GM21737 (cell line): Measurements from ENCODE around the gene OSBPL3.

Experiments used
- ATAC-seq: cut with Tn5 transposase; IDR thresholded peaks from one replicate; pipeline ENCODE4 v1.9.1; 2021; ENCODE audit warnings: mild to moderate bottlenecking, moderate library complexity; ENCODE audit not compliant: unreplicated experiment

Gene OSBPL3

DNA sequence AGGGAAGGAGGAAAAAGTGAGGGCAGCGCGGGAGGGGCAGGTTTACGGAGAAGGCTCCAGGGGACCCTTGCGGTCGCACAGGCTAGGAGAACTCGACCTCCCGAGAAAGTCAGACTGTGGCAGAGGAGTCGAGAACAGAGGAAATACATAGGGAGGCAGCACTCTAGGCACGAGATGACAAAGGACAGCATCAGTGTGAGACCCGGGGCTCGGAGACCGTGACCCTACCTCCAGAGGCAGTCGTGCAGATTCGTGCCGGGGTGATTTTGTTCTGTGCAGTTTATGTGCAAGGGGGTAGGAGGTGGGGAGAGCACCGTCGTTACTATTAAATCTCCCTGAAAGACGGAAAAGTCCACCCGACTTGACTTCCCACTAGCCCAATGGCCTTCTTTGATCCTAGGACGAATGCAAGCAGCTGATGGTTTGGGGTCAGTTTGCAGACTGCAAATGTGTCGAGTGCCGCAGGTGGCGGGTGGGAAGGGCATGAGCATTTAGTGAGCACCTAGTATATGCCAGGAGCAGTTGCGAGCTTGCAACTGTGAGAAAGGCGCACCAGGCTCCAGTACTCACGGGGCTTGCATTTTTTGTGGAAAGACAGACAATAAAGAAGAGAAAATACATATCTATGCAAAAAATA, 674 bp upstream of the OSBPL3 start:
- peak; percentile 3 for ATAC-seq

DNA sequence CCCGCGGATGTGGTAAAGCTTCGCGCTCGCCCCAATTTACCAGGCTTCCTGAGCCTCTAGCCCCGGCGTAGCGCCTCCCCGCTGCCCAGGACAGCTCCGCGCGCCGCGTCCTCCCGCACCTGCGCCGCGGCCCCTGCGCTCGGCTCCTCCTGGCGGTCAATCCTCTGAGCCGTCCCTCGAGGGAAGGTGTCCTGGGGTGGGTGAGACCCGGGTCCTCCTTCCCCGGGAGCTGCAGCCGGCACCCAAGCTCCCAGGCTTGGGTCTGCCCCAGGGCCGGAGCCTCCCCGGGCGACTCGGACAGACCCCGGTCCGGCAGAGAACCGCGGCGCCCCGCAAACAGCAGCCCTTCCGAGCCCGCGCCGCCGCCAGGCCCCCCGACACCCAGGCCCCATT, 512 bp downstream of the OSBPL3 start:
- peak; percentile 48 for ATAC-seq

DNA sequence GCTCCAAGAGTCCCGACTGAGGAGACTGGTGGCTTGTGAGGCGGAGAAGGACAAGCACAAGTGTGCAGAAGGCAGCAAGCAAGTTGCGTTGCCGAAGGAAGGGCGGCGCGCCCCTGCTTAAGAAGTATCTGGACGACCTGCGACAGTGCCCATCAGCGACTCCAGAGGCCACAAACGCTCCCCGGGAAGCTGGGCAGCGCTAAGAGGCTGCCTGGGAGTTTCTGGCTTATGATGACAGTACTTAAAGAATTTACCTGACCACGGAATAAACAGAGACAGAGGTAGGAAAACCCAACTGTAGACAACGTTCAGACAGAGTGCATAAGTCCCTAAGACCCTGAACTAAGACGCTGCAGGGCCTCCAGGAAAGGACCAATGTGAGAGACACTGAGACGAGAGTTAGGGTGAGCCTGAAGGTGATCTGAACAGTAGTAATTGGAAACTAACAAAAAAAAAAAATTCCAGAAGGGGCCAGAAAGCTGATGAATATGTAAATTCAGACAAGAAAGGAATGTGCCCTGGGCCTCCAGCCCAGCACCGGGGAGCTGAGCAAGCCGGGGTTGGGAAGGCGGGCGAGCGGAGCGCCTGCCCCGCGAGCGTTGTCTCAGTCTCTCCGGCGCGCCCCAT, 1.0 kb downstream of the OSBPL3 start:
- no peak for ATAC-seq

DNA sequence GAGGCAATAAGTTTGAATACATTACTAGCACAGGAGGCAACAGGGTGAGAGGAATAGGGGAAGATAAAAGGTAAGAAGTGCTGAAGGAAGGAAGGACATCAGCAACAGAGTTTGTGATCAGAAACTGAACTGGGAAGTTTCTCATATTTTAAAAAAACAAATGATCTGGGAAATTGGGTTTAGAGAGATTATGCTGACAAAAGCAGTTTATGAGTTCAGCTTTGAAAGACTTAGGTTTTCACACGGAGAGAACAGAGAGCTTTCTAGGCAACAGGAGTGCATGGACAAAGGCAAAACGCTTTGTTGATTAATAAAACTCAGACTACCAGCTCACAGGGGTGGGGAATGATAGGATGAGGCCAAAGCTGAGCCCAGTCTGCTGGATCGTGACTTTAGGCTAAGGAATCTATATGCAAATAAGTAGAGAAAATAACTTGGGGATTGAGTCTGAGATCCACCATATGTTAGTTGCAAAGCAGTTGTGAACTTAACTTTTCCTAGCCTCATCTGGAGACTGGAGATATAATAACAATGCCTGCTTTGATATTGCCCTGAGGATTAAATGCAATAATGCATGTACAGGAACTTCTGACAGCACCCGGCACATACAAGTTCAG, 4.2 kb downstream of the OSBPL3 start:
- ATAC-seq = no peak

DNA sequence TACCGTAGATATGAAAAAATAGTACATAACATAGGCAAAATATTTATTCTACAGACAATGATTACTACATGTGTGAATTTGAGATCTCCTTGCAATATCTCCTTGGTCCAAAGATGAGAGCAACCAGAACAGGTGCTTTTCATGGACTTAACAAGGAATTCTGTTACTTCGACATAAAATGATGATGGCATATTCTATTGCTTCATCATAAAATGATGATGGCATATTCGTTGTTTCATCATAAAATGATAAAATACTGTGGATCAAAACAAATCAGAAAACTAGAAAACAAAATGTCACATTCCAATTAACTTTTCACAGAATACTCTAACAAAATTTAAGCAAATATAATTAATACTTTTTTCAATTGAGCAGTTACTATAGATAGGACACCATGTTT, 4.8 kb downstream of the OSBPL3 start:
- ATAC-seq = no peak

DNA sequence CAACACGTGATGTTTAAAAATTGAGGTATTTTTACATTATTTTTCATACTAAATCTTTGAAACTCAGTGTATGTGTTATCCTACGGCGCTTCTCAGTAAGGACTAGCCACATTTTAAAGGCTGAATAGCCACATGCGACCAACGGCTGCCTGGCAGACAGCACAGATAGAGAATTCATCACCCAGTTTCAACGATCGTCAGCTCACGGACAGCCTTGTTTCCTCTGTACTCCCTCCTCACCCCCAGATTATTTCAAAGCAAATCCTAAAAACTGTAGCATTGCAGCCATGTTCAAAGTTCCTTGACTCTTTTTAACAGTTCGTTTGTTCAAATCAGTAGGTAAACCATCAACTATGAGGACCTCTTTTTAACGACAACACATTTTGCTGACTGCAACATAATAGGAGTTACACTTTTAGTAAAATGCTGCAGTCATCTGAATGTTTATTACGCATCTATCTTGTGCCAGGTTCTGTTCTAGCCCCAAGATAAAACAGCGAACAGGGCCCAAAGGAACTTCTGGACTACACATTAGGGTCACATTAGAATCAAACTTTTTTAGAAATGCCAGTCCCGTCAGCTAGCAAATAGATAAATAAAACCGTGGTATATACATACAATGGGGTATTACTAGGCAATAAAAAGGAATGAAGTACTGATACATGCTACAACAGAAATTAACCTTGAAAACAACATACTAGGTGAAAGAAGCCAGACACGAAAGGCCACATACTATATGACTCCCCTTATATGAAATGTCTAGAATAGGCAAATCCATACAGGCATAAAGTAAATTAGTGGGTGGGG, 5.7 kb downstream of the OSBPL3 start:
- no peak for ATAC-seq

DNA sequence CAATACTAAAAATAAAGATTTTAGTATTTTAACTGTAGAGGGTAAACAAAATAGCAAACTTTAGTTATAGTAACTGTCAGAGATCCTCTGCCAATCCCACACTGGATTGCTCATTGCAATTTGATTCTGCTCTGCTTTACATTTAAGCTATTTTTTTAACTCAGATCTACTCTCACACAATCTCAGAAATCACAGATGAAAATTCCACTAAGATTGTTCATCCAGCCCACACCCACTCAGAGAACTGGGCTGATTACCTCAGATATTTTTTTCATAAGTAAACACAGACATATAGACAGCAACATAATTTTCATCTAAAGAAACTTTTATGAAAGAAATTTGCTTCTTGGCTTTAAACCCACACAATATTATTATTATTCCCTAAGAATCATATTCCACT, 7.0 kb downstream of the OSBPL3 start:
- ATAC-seq = no peak

DNA sequence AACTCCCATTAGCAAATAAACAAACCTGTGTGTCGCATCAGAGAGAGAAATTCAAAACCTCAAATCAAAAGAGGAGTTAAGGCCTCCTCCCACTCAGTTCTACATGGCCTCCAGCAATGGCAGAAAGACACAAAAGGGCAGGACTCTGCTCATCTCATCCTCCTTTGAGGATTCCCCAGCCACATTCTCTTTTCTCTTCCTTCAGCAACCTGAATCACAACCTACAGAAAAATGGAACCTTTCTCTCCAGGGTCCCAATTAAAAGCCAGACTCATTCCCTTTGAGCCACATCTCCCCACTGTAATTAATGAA, 7.9 kb downstream of the OSBPL3 start:
- no peak for ATAC-seq

DNA sequence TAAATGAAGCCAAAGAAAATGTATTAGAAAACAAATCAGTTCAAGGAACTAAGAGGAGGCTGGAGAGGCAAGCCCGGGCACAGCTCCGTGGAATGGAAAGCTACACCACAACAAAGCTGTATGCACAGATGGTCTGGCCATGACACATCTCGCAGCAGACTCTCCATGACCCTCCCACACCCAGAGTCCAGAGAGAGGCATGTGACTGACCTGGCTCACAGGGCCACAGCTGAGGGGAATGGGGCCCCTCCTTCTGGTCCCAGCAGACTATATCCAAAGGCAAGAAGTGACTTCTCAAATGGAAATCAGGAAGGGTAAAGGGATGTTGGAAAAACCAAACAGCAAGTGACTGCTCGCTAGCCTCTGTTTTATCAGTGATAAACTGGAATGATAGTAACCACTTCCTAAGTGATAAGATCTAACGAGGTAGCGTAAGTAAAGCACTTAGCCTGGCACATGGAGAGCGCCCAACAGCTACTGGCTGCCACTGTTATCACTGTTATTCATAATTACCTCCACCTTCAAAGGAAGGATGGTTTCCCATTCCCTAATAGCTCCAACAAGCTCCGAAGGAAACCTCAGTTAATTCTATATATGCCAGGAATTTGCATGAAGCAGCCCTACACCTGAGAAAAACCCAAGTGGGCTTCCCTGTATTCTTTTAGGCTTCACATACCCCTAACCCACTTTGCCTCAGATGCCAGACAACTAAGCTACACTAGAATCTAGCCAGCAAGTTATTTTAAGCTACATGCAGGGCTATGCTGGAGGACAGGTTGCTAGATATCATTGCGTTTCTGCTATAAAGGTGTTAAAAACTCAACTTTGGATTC, 8.4 kb downstream of the OSBPL3 start:
- no peak for ATAC-seq

DNA sequence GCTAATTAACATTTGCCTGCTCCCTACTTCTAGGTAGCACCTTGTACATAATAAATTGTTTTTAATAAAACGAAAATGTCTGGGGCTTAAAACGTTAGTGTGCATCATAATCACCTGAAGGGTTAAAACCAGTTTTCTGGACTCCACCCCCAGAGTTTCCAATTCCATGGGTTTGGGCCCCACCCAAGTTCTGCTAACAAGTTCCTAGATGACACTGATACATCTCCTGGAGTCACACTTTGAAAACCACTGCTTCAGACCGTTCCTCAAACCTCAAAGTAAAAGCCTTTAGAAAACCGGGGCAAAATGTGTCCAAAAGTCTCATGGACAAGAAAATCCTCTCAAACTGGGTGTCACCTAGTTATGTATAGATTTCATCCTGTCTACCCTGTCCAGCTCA, 9.3 kb downstream of the OSBPL3 start:
- ATAC-seq = no peak

DNA sequence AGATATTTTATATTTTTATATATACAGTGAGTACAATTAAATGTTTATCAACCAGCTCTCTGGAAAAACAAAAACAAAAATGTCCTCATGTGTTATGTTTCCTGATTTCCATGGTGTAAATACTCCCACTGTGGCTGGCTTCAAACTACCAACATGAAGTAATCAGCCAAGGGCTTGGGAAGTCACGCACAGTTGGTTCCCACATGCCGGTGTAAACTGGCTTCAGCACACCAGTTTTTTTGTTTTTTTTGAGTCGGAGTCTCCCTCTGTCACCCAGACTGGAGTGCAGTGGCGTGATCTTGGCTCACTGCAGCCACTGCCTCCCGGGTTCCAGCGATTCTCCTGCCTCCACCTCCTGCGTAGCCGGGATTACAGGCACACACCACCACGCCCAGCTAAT, 11.8 kb downstream of the OSBPL3 start:
- no peak for ATAC-seq

DNA sequence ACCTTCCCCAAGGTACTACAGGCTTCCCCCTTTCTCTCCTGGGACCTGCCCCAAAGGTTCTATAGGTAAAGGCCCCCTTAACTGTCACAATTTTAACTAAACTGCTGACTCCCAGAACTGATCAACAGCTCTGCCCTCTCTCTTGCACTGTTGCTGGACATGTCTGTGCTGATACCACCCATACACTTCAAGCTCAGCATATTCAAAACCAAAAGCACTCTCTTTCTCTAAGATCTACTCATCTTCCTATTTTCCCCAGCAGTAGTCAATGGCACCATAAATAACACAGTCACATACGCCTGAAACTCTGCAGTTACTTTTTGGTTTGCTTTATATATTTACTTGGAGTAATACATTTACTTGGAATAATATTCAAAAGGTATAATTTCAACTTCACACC, 12.3 kb downstream of the OSBPL3 start:
- no peak for ATAC-seq

DNA sequence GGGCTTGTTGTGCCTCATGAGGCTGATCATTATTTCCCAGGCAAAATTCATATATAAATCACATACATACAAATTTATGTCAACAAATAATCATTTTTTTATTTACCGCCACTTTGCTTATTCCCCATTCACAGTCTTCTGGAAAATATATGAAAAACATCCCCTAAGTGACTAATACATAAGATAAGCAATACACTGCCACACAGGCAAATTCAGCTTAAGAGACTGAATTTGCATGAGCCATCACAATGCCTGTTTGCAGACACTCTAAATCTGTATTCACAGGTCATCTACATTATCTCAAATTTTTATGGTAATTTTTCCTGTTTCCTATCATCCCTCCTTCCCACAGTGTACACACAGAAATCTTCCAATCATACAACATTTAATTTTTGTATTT, 13.2 kb downstream of the OSBPL3 start:
- ATAC-seq = no peak

DNA sequence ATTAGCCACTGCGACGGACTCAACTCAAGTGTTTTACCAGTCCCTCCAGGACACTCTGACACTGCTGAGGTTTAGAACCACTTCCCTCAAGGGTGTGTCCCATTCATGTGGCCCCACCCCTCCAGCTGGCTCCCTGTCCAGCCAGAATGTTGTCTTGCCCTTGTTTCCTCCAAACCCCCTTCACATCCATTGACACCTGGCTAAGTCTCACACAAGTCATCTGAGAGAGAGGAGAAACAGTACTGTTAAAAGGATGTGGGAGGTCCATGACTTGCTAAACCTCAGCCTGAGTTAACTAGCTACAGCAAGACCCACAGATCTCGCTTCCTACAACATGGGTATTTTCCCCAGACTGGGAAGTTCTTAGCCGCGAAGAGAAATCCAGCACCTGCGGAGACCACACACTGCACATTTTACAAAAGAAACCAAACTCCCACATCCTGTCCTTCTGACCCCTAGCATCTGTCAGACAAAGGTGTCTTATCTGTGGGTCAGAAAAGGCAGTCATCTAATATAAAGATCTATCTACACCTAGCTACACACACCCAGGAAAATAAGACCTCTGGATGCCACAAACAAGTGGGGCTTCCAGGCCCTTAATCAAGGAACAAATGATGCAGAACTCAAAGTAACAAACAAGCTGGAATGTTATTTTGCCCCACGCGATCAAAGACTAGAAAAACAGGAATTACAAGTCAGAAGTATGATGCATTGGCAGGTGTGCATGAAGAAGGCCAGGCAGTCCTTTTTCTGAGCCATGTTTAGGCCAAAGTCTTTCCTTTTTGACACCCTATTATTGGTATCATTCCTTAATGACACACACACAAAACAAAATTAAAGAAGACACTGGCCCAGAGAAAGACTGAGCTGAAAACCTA, 13.9 kb downstream of the OSBPL3 start:
- ATAC-seq = peak; percentile 81

DNA sequence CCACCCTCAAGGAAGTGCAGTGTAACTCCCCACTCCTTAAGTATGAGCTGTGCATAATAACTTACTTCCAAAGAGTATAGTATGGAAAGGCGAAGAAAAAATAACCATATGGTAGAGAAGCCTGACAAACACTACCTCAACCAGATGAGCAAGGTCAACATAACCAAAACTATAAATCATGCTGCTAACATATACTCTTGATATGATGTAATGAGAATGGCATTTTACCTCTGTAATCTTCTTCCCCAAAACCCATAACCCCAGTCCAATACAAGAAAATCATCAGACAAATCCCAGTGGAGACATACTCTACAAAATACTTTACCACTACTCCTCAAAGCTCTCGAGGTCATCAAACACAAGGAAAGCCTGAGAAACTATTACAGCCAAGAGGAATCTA, 15.8 kb downstream of the OSBPL3 start:
- no peak for ATAC-seq

DNA sequence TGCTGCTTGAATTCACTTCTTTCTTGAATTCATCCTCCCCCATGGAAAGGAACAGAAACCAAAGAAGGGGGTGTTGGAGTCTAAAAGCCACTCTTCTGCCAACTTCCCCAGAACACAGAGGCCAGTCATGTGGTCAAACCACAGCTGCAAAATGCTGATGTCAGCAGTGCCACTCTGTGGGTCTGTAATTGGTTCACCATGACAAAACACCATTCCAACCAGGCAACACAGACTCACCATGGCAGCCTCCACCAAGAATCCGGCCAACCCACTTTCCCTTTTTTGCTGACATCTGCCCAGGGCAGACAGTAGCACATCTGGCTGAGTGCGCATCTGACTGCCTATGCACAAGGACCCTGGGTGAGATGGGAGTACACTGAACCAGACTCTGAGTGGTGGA, 16.8 kb downstream of the OSBPL3 start:
- ATAC-seq = no peak

DNA sequence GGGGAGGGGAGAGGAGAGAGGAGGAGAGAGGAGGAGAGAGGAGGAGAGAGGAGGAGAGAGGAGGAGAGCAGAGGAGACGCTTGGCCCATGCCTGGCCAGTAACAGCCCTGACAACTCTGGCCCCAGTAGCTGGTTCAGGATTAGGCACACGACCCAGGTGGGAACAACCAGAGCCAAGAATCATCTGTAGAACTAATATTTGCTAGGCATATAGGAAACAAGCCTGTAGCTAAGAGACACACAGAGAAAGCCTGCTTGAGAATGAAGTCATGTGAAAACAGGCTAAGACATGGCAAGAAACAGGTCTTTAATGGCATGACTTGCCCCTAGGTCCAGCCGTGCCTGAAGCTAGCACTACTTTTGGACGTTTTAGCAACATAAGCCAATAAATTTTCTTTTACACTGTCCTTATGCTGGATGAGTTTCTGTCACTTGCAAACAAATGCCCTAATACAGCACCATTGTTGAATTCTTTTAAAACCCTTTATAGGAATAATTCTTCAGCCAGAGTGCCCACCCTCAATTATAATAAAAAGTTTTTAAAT, 17.5 kb downstream of the OSBPL3 start:
- ATAC-seq = no peak

DNA sequence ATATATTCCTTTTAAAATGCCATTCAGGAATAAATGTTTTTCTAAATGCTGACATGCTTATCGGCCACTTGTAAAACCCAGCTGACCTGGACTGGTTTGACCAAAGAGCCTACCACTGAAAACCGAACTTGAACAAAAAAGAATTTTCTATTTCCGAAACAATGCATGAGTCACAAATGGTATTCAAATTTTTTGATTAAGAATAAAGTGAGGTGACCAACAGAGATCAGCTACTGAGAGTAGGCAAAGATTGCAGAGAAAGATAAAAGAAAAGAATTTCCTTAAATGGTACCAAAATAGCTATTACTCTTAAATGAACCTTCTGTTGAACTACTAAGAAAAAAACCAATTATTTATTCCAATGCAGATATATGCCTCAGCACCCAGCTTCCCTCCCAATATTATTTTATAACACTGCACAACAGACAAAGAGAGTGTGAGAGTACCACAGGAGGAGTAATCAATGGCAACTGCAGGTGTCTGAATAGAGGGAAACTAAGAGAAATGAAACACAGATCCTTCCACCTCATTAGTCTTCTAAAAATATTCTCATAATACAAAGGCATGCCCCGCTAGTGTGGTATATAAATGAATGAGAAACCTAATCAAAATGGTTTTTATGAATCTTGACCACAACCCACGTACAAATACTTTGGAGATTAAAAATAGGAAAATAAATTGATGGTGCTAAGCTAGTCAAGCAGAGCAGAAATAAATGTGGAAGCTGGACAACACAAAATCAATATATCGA, 20.1 kb downstream of the OSBPL3 start:
- ATAC-seq = no peak

DNA sequence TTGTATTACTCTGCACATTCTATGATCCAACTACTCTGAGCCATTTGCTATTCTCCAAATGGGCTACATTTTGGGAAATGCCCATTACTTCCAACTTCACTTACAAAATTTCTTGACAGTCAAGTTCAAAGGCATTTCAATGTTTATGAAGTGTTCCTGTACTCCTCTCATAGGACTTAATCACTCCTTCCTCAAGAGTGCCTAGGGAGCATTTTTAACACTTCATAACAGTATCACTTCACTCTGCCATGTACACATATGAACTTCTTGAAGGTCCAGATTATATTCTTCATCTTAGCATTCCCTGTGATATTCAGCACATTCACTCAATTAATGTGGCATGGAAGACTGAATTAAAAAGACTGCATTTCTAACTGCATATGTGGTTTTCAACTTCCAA, 21.6 kb downstream of the OSBPL3 start:
- ATAC-seq = no peak
